DOHH2 (cell line): Measurements from ENCODE around the gene ZNF213.

ENCODE experiments used
- EZH2phosphoT487 ChIP-seq: fragments of 200-600 bp; sonication (generic); IDR thresholded peaks from 2 replicates; pipeline ENCODE4 v1.6.1; 2017; ENCODE audit warnings: borderline replicate concordance, mild to moderate bottlenecking, antibody characterized with exemption, low read length, moderate library complexity, mixed read lengths
- TF ChIP-seq, protein P1 (sequence below): fragments of 200-600 bp; sonication (generic); IDR thresholded peaks from one replicate; pipeline ENCODE4 v1.5.1; 2014; ENCODE audit warnings: antibody characterized with exemption, mild to moderate bottlenecking, low read depth, low read length; ENCODE audit not compliant: poor library complexity, severe bottlenecking

DNA sequence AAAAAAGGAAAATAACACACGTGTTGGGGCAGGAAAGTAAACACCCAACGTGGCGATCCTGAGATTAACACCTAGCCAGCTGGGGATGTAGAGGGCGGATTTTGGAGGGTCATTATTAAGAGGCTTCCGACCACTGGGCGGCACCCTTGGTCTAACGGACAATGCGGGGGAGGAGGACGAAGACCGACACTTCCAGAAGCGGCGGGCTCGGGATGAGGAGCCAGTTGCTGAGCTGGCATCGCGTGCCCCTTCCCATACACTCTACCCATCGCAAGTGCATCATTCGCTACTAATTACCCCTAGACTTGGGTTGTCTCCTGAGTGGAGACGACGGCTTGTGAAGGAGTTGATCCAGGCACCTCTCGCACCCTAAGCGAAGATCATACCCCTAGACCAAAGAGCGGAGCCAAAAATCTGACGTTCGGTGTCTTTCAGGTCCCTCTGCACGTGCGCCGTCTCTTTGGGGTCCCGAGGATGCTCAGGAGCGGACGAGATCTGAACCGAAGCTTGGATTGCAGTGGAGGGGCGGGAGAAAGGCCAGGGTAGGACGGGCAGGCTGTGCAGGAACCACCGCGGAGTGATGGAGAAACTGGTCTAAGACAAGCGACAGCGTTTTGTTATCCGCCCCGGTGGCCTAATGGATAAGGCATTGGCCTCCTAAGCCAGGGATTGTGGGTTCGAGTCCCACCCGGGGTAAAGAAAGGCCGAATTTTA is 17.6 kb downstream of the ZNF213 start:
- TF ChIP-seq, protein P1, sequence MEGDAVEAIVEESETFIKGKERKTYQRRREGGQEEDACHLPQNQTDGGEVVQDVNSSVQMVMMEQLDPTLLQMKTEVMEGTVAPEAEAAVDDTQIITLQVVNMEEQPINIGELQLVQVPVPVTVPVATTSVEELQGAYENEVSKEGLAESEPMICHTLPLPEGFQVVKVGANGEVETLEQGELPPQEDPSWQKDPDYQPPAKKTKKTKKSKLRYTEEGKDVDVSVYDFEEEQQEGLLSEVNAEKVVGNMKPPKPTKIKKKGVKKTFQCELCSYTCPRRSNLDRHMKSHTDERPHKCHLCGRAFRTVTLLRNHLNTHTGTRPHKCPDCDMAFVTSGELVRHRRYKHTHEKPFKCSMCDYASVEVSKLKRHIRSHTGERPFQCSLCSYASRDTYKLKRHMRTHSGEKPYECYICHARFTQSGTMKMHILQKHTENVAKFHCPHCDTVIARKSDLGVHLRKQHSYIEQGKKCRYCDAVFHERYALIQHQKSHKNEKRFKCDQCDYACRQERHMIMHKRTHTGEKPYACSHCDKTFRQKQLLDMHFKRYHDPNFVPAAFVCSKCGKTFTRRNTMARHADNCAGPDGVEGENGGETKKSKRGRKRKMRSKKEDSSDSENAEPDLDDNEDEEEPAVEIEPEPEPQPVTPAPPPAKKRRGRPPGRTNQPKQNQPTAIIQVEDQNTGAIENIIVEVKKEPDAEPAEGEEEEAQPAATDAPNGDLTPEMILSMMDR: peak; percentile 67
- TF ChIP-seq EZH2phosphoT487: no peak; the same call in 1 of the 2 replicates
